HepG2 (cell line): ENCODE measurements around the gene OVCH1. TPM values are rescaled to one million over a fixed set of nuclear protein-coding genes. Genes with fewer than 3 reads are reported as not detected.

Experiments used
- ATAC-seq: fragments of 200-7000 bp; cut with Tn5 transposase; 3 replicates; pipeline ENCODE4 v1.9.1; 2020; ENCODE audit warnings: mild to moderate bottlenecking, moderate library complexity
- BruUV-seq: library from RNA; stranded (reverse); fragments of 400-500 nt; replicated peaks from 2 replicates; lab custom pipeline; 2021; lab: Mats Ljungman, UMichigan
- CTCF ChIA-PET: fragments of 300-600 bp; formaldehyde crosslinking; extraction: SDS; loops from one replicate; lab custom pipeline; 2021; ENCODE audit warnings: low total read pairs, inconsistent platforms, low intra/inter-chr PET ratio; lab: Yijun Ruan, JAX
- POLR2A ChIA-PET: fragments of 350-600 bp; sonication (Branson Sonifier 250); formaldehyde crosslinking; loops from one replicate; lab custom pipeline; 2020; ENCODE audit warnings: antibody characterized with exemption, inconsistent platforms; lab: Yijun Ruan, JAX
- DNase-seq: peaks from one replicate; pipeline ENCODE4 v3.0.0-alpha.2; 2015; ENCODE audit warnings: low spot score
- FAIRE-seq: peaks from 3 replicates; lab custom pipeline; 2011; peaks lifted over from hg19 to GRCh38; lab: Jason Lieb, UNC
- H2AFZ ChIP-seq: one replicate; pipeline ENCODE4 v1.6.1; 2011; ENCODE audit warnings: low read length, inconsistent platforms
- H3K27ac ChIP-seq: fragments of 300-600 bp; 3 replicates; pipeline ENCODE4 v1.8.0; 2011; ENCODE audit warnings: mixed run types, mild to moderate bottlenecking, mixed read lengths, low read length, inconsistent platforms; ENCODE audit not compliant: insufficient read depth; ENCODE audit errors: extremely low read length
- H3K27me3 ChIP-seq, 2 experiments: fragments of 200-600 bp in 1 of 2; 2 replicates in 1 of 2; 3 replicates in 1 of 2; pipeline versions ENCODE4 v1.6.0 to v1.8.0; 2011; ENCODE audit warnings: low read length in 2 of 2, mild to moderate bottlenecking in 2 of 2, moderate library complexity in 2 of 2, inconsistent platforms in 1 of 2; ENCODE audit not compliant: insufficient read depth in 2 of 2, control insufficient read depth in 1 of 2
- H3K36me3 ChIP-seq, 2 experiments: fragments of 200-600 bp in 1 of 2; replicated peaks in 1 of 2; 2 replicates in 1 of 2; 3 replicates in 1 of 2; pipeline versions ENCODE4 v1.5.1 to v1.8.0; 2011; ENCODE audit warnings: low read length in 2 of 2, inconsistent platforms in 1 of 2; ENCODE audit not compliant: insufficient read depth in 2 of 2, control insufficient read depth in 1 of 2
- H3K4me1 ChIP-seq: 2 replicates; pipeline ENCODE4 v1.5.1; 2012; ENCODE audit warnings: low read length, inconsistent platforms; ENCODE audit not compliant: insufficient read depth
- H3K4me2 ChIP-seq: 2 replicates; pipeline ENCODE4 v1.6.0; 2011; ENCODE audit warnings: low read depth, low read length, inconsistent platforms
- H3K4me3 ChIP-seq, 3 experiments: fragments of 200-600 bp in 1 of 3; sonication (generic), shearing (Covaris generic) in 1 of 3; replicated peaks in 1 of 3; 2 replicates each; pipeline ENCODE4 v1.5.1; 2011 to 2016; ENCODE audit warnings: low read length in 3 of 3, inconsistent platforms in 2 of 3, low read depth in 2 of 3, mild to moderate bottlenecking in 2 of 3, control low read depth in 1 of 3, mixed read lengths in 1 of 3; ENCODE audit not compliant: insufficient read depth in 1 of 3
- H3K79me2 ChIP-seq: one replicate; pipeline ENCODE4 v1.6.1; 2011; ENCODE audit warnings: low read length, inconsistent platforms; ENCODE audit not compliant: insufficient read depth
- H3K9ac ChIP-seq: 2 replicates; pipeline ENCODE4 v1.6.0; 2011; ENCODE audit warnings: mild to moderate bottlenecking, low read depth, low read length, inconsistent platforms; ENCODE audit not compliant: insufficient read depth
- H3K9me3 ChIP-seq: 2 replicates; pipeline ENCODE4 v1.5.1; 2012; ENCODE audit warnings: mild to moderate bottlenecking, low read length
- H4K20me1 ChIP-seq: 2 replicates; pipeline ENCODE4 v1.6.0; 2011; ENCODE audit warnings: inconsistent platforms, mild to moderate bottlenecking, low read length, moderate library complexity; ENCODE audit not compliant: insufficient read depth
- HNRNPL ChIP-seq: fragments of 200-400 bp; formaldehyde crosslinking; IDR thresholded peaks from 2 replicates; pipeline ENCODE4 v1.6.1; 2017; ENCODE audit warnings: mild to moderate bottlenecking, low read depth, low read length
- JUNB ChIP-seq: sonication (generic); formaldehyde crosslinking; IDR thresholded peaks from 2 replicates; pipeline ENCODE4 v1.8.0; 2022; ENCODE audit warnings: missing genetic modification reagents, mild to moderate bottlenecking, borderline replicate concordance
- KDM6A ChIP-seq: IDR thresholded peaks from 2 replicates; pipeline ENCODE4 v1.6.1; 2016; ENCODE audit warnings: low read depth
- NFYC ChIP-seq: IDR thresholded peaks from 2 replicates; pipeline ENCODE4 v1.6.1; 2016; ENCODE audit warnings: missing genetic modification reagents, missing compliant biosample characterization
- NR2F6 ChIP-seq, 2 experiments: IDR thresholded peaks; 2 replicates each; pipeline ENCODE4 v1.6.1; 2016; ENCODE audit warnings: antibody characterized with exemption in 1 of 2, mild to moderate bottlenecking in 1 of 2
- XRCC5 ChIP-seq: fragments of 200-400 bp; formaldehyde crosslinking; optimal IDR thresholded peaks from 2 replicates; pipeline ENCODE3; 2017; ENCODE audit warnings: mild to moderate bottlenecking, low read length
- ZFP90 ChIP-seq: sonication (generic); formaldehyde crosslinking; IDR thresholded peaks from 2 replicates; pipeline ENCODE4 v1.8.0; 2022; ENCODE audit warnings: missing genetic modification reagents, mild to moderate bottlenecking, inconsistent platforms, borderline replicate concordance
- ZNF136 ChIP-seq: sonication (generic); formaldehyde crosslinking; IDR thresholded peaks from 2 replicates; pipeline ENCODE4 v1.8.1; 2022; ENCODE audit warnings: low read depth, mild to moderate bottlenecking, moderate library complexity, missing genetic modification reagents
- ZNF567 ChIP-seq: sonication (generic); formaldehyde crosslinking; IDR thresholded peaks from 2 replicates; pipeline ENCODE4 v1.8.1; 2023; ENCODE audit warnings: mild to moderate bottlenecking, missing genetic modification reagents, borderline replicate concordance
- ZNF605 ChIP-seq: sonication (generic); formaldehyde crosslinking; IDR thresholded peaks from 2 replicates; pipeline ENCODE4 v1.8.0; 2022; ENCODE audit warnings: mild to moderate bottlenecking, missing genetic modification reagents
- ZNF678 ChIP-seq: sonication (generic); formaldehyde crosslinking; IDR thresholded peaks from 2 replicates; pipeline ENCODE4 v1.4.0; 2020; ENCODE audit warnings: mild to moderate bottlenecking, missing genetic modification reagents
- ZNF766 ChIP-seq: sonication (generic); formaldehyde crosslinking; IDR thresholded peaks from 2 replicates; pipeline ENCODE4 v1.5.0; 2020; ENCODE audit warnings: missing genetic modification reagents, borderline replicate concordance
- ZNF790 ChIP-seq: sonication (generic); formaldehyde crosslinking; IDR thresholded peaks from 2 replicates; pipeline ENCODE4 v1.8.0; 2022; ENCODE audit warnings: missing genetic modification reagents, mild to moderate bottlenecking, borderline replicate concordance
- ZNF891 ChIP-seq: sonication (generic); formaldehyde crosslinking; IDR thresholded peaks from 2 replicates; pipeline ENCODE4 v1.5.0; 2020; ENCODE audit warnings: mild to moderate bottlenecking, missing genetic modification reagents
- WGBS: methylation state at CpG from one replicate; pipeline ENCODE4 v1.1.6; 2017; ENCODE audit warnings: low lambda C conversion rate; 5-methylcytosine and 5-hydroxymethylcytosine counted together
- in situ Hi-C: cut with HindIII; loops from 2 replicates; pipeline ENCODE4 v1.10.0; 2017; ENCODE audit warnings: low pct_unique_long_range_greater_than_20kb; ENCODE audit not compliant: extremely low pct_ligation_motif_present
- intact Hi-C: fragments of 100-400 bp; cut with micrococcal nuclease; formaldehyde crosslinking; loops from one replicate; pipeline ENCODE4 v1.10.0; 2022; ENCODE audit not compliant: unreplicated experiment
- polyA plus RNA-seq, 8 experiments: library from polyadenylated mRNA; depleted of rRNA in 3 of 8; stranded (reverse) in 7 of 8; unstranded in 1 of 8; fragments of >200 nt; fragmentation: Illumina TruSeq in 4 of 8; extraction: Trizol in 4 of 8; gene quantifications; 2 replicates each; pipeline versions ENCODE4 v1.2.1 to v1.2.3, GENCODE V29; 2011 to 2016; ENCODE audit warnings: low read depth in 4 of 8, missing spikeins in 1 of 8, mixed read lengths in 1 of 8; ENCODE audit not compliant: insufficient read depth in 1 of 8
- total RNA-seq, 5 experiments: library from RNA; depleted of rRNA; stranded (reverse); fragments of >200 nt; fragmentation: Illumina TruSeq; extraction: Trizol; gene quantifications; 2 replicates each; pipeline ENCODE4 v1.2.3, GENCODE V29; 2016; ENCODE audit warnings: low read depth in 1 of 5
- TF ChIP-seq, protein P1 (sequence below): sonication (generic); formaldehyde crosslinking; IDR thresholded peaks from 2 replicates; pipeline ENCODE4 v1.4.0; 2020; ENCODE audit warnings: missing genetic modification reagents
- TF ChIP-seq, protein P2 (sequence below): sonication (generic); formaldehyde crosslinking; IDR thresholded peaks from 2 replicates; pipeline ENCODE4 v1.5.0; 2020; ENCODE audit warnings: missing genetic modification reagents, mild to moderate bottlenecking, borderline replicate concordance

The OVCH1 gene
- total and polyA plus RNA-seq, 2 of the 13 experiments (the other 11 are each of a cell fraction or from before 2014, with no cell fraction given) = not detected

DNA sequence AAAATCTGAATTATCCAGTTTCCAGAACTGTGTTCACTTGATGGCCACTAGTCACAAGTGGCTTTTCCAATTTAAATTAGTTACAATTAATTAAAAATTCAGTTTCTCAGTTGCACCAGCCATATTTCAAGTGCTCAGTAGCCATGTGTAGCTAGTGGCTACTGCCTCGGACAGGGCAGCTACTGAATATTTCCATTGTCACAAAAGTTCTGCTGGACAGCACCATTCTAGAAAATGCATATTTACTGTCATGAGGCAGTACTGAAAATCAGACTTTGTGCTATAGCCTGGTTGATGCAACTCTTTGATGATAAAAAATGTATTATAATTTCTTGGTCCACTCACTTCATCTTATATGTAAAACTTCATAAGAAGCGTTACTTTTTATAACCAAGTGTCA, 11.5 kb upstream of the OVCH1 start:
- ATAC-seq = no peak
- H3K27me3 ChIP-seq = no peaks in the 10 kb centered on the region
- CTCF ChIA-PET = no interaction called here
- TF ChIP-seq ZNF605 (CRISPR knock-in tag) (no peak), ZFP90 (CRISPR knock-in tag) (no peak), KDM6A (no peak), NR2F6 (IDR thresholded peaks at IDR 0.05) (no peak), NR2F6 (CRISPR knock-in tag; IDR thresholded peaks at IDR 0.05) (no peak), ZNF567 (no peak), JUNB (no peak), ZNF790 (no peak), ZNF678 (CRISPR knock-in tag) (no peak), ZNF891 (CRISPR knock-in tag) (no peak), ZNF766 (CRISPR knock-in tag) (no peak), HNRNPL (no peak), XRCC5 (no peak), NFYC (CRISPR knock-in tag) (no peak), ZNF136 (CRISPR knock-in tag) (no peak)
- TF ChIP-seq, protein P1, sequence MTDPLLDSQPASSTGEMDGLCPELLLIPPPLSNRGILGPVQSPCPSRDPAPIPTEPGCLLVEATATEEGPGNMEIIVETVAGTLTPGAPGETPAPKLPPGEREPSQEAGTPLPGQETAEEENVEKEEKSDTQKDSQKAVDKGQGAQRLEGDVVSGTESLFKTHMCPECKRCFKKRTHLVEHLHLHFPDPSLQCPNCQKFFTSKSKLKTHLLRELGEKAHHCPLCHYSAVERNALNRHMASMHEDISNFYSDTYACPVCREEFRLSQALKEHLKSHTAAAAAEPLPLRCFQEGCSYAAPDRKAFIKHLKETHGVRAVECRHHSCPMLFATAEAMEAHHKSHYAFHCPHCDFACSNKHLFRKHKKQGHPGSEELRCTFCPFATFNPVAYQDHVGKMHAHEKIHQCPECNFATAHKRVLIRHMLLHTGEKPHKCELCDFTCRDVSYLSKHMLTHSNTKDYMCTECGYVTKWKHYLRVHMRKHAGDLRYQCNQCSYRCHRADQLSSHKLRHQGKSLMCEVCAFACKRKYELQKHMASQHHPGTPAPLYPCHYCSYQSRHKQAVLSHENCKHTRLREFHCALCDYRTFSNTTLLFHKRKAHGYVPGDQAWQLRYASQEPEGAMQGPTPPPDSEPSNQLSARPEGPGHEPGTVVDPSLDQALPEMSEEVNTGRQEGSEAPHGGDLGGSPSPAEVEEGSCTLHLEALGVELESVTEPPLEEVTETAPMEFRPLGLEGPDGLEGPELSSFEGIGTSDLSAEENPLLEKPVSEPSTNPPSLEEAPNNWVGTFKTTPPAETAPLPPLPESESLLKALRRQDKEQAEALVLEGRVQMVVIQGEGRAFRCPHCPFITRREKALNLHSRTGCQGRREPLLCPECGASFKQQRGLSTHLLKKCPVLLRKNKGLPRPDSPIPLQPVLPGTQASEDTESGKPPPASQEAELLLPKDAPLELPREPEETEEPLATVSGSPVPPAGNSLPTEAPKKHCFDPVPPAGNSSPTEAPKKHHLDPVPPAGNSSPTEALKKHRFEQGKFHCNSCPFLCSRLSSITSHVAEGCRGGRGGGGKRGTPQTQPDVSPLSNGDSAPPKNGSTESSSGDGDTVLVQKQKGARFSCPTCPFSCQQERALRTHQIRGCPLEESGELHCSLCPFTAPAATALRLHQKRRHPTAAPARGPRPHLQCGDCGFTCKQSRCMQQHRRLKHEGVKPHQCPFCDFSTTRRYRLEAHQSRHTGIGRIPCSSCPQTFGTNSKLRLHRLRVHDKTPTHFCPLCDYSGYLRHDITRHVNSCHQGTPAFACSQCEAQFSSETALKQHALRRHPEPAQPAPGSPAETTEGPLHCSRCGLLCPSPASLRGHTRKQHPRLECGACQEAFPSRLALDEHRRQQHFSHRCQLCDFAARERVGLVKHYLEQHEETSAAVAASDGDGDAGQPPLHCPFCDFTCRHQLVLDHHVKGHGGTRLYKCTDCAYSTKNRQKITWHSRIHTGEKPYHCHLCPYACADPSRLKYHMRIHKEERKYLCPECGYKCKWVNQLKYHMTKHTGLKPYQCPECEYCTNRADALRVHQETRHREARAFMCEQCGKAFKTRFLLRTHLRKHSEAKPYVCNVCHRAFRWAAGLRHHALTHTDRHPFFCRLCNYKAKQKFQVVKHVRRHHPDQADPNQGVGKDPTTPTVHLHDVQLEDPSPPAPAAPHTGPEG (CRISPR knock-in tag) = no peak
- TF ChIP-seq, protein P2, sequence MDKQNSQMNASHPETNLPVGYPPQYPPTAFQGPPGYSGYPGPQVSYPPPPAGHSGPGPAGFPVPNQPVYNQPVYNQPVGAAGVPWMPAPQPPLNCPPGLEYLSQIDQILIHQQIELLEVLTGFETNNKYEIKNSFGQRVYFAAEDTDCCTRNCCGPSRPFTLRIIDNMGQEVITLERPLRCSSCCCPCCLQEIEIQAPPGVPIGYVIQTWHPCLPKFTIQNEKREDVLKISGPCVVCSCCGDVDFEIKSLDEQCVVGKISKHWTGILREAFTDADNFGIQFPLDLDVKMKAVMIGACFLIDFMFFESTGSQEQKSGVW (CRISPR knock-in tag) = no peak

More for the DNA sequence above, 11.5 kb upstream of the OVCH1 start:
- POLR2A ChIA-PET = no interaction called here
- no peak for FAIRE-seq
- 69% methylated on average over 2 of the region's 2 CpGs for WGBS
- Histone ChIP-seq H3K4me3 (no peak overlapping the region), H3K9me3 (no peaks in the 10 kb centered on the region), H4K20me1 (no peaks in the 10 kb centered on the region), H3K4me2 (no peak overlapping the region), H3K9ac (no peak overlapping the region), H3K79me2 (no peaks in the 10 kb centered on the region), H3K4me1 (no peaks in the 10 kb centered on the region), H3K27ac (no peak overlapping the region), H3K36me3 (no peaks in the 10 kb centered on the region), H2AFZ (no peak overlapping the region)
- intact Hi-C loops (no loop called here), in situ Hi-C loops (no loop called here)
- BruUV-seq = no TSS peak
- DNase-seq = no peak
